NCI-H524 treated with DMSO at 0.1 percent for 48 hours (cell line): ENCODE measurements around the gene IGFBP5.

ENCODE experiments used
- DNase-seq: peaks from one replicate; lab custom pipeline; 2025; lab: John Stamatoyannopoulos, UW

The IGFBP5 gene

DNA sequence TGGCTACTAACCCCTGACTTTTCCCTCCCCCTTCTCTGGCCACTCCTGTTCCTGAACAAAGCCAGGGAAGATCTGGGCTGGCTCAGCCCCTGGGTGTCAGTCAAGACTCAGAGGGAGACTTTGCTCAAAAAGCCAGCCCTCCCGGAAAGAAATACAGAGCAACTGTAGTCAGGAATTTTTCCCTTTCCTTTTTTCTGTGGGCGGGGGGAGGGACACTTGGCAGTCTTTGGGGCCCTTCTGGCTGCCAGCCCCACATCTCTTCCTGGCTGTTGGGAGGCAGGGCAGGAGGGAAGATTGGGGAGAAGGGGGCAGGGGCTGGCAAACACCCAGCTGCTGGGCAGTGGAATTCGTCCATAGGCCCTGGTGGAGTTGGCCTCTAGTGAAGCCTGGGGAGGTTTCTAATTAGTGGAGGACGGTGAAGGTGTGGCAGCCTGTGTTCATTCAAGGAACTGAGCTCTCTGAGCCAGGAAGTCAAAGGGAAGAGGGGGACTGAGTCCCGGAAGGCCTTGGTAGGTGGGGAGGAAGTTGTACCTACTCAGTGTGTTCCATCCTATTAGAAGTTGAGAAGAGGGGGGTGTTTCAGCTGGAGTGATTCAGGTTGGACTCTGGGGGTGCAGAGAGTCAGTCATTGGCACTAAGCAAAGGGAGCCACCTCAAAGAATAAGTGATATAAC is 51.2 kb downstream of the IGFBP5 start:
- DNase-seq = no peak

DNA sequence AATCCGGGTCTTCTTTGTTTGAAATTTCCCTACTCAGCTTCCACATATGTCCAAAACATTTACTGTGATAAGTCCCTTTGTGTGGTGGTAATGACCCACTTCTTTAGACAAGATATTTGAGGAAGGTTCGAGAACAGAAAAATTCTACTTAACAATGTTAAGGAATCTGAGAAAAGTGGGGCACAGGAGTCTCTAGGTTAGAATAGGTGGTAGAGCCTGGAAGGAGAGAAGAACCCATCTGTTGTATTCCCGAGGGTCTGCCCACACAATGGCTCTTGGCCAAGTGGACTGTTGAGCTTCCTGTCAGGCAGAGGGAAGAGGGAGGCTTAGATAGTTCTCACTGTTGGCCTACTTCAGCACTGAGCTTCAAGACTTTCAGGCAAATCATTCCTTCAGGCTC is 57.9 kb downstream of the IGFBP5 start:
- DNase-seq = no peak

GRCh38 chr2:216636551-216637450 is 58.5 kb downstream of the IGFBP5 start:
- no peak for DNase-seq

GRCh38 chr2:216635701-216636550 is 59.4 kb downstream of the IGFBP5 start:
- DNase-seq = no peak

DNA sequence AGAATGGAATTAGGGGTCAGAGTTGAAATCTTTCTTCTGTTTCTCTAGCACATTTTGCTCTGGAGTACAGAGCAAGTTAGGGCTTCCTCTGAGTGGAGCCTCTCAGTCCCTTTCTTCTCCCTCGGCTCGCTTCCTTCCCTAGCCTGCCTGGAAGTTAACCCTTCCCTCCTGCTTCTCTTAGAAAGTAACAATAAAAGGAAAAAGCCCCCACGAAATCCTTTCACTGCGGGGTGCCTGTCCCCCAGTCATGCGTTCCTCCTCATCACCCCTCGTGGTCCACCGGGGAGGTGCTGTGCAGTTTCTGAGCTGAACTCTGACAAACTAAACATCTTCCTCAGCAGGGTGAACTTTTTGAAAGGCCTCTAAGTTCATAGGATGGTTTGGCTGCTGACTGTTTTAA is 60.2 kb downstream of the IGFBP5 start:
- no peak for DNase-seq

GRCh38 chr2:216634370-216635148 is 60.8 kb downstream of the IGFBP5 start:
- no peak for DNase-seq

DNA sequence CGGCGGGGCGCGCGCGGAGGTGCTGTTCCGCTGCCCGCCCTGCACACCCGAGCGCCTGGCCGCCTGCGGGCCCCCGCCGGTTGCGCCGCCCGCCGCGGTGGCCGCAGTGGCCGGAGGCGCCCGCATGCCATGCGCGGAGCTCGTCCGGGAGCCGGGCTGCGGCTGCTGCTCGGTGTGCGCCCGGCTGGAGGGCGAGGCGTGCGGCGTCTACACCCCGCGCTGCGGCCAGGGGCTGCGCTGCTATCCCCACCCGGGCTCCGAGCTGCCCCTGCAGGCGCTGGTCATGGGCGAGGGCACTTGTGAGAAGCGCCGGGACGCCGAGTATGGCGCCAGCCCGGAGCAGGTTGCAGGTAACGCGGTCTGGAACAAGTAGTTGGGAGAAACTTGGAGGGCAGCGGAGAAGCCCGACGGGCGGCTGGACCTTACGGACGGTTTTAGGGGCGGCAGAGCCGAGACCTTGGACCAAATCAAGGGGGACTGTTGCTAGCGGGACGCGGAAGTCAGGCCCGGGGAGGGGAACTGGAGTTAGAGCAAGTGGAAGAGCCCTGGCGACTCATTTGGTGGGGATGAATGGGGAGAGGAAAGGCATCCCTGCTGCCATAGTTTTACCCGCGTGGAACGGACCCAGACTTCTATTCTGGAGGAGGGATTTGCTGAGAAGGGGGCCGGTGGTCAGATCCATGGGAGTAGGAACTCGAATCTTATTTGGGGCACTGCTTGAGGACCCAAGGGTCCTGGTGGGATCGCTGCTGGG is 61.6 kb downstream of the IGFBP5 start:
- no peak for DNase-seq

GRCh38 chr2:216632952-216633615 is 62.3 kb downstream of the IGFBP5 start, which contains the start of gene IGFBP2:
IGFBP2 (plus strand) TSS chr2:216633420; CDS start chr2:216633524, 104 bp downstream.
- DNase-seq = no peak

DNA sequence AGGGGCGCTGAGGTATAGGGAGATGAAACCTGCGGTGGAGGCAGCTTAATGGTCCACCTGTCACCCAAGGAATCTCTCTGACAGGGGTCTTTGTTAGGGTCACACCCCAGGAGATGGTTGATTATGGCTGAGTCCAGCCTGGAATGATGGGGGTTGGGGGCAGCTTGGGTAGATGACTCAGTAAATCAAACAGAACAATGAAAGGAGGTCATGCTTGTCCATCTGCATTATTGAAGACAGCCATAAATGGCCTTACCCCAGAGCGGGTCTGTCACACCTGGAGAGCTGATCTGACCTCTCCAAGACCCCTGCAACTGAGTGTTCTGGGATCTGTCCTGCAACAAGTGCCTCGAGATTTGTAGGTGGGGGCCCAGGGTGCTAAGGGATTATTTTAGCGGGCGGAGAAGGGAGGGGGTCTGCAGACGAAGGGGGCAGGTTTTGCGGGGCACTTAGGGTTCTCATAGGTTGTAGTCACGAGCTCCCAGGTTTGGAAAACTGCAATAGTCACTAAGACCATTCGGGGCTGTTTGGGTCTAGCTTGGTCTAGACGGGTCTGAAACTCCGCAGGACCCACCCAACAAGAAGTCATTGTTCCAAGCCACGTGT is 62.9 kb downstream of the IGFBP5 start:
- no peak for DNase-seq

DNA sequence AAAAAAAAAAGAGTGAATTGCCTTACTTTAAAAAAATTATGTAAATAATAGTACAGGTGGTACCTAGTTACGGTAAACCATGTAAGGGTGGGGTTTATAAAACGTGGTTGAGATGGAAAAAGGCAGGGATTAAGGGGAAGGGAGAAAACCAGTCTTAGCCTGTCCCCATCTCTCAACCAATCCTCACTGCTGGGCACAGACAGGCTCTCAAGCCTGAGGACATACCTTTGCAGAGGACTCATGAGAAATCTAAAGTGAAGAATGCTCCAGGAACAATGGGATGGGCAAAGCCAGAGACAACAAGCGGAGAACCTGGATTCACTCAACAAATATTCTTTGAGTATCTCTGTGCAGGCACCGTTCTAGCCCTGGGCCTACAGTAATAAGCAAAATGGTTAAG is 65.6 kb downstream of the IGFBP5 start:
- no peak for DNase-seq

DNA sequence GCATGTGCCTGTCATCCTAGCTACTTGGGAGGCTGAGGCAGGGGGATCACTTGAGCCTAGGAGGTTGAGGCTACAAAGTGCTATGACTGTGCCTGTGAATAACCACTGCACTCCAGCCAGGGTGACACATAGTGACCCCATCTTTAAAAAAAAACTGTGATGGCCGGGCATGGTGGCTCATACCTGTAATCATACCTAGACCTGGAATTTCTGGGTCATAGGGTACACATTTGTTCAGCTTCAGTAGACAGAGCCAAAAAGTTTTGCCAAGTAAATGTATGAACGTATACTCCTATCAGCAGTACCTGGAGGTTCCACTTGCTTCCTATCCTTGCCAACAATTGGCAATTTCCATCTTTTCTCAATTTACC is 68.5 kb downstream of the IGFBP5 start:
- DNase-seq = no peak

GRCh38 chr2:216626168-216626874 is 69.0 kb downstream of the IGFBP5 start:
- DNase-seq = no peak

GRCh38 chr2:216624251-216624650 is 71.1 kb downstream of the IGFBP5 start:
- no peak for DNase-seq

GRCh38 chr2:216622526-216622925 is 72.8 kb downstream of the IGFBP5 start:
- DNase-seq = peak; percentile 65
